CD4-positive, CD25-positive, alpha-beta regulatory T cell (primary cell): ENCODE results near the gene SUSD4. TPM values are rescaled to one million over a fixed set of nuclear protein-coding genes. Genes with fewer than 3 reads are reported as not detected.

ENCODE experiments used
- ATAC-seq, 2 donors: fragments of 150-1000 bp; cut with Tn5 transposase; one replicate each; pipeline ENCODE4 v1.10.0; 2021; ENCODE audit warnings: low read depth in 2 of 2, moderate number of reproducible peaks in 2 of 2, moderate library complexity in 1 of 2
- DNase-seq, 3 donors: peaks; one replicate each; pipeline versions ENCODE4 v3.0.0 to v3.0.0-alpha.2; 2012 to 2022; ENCODE audit warnings: mixed read lengths in 1 of 3
- H3K27ac ChIP-seq: one replicate; pipeline ENCODE4 v1.7.0; 2013; ENCODE audit warnings: mild to moderate bottlenecking, low read length; ENCODE audit not compliant: insufficient read depth, poor library complexity, severe bottlenecking
- H3K27me3 ChIP-seq: one replicate; pipeline ENCODE4 v1.7.0; 2013; ENCODE audit warnings: low read length; ENCODE audit not compliant: control insufficient read depth, insufficient read depth
- H3K36me3 ChIP-seq: one replicate; pipeline ENCODE4 v1.7.0; 2013; ENCODE audit warnings: mild to moderate bottlenecking, low read length, moderate library complexity; ENCODE audit not compliant: control insufficient read depth, insufficient read depth
- H3K4me1 ChIP-seq: 2 replicates; pipeline ENCODE4 v1.7.0; 2013; ENCODE audit warnings: mild to moderate bottlenecking, low read length; ENCODE audit not compliant: insufficient read depth, control insufficient read depth, poor library complexity, severe bottlenecking
- H3K4me3 ChIP-seq: one replicate; pipeline ENCODE4 v1.7.0; 2013; ENCODE audit warnings: low read depth, mild to moderate bottlenecking, low read length, moderate library complexity
- H3K9me3 ChIP-seq, 2 experiments: 1 replicate in 1 of 2; 2 replicates in 1 of 2; pipeline ENCODE4 v1.7.0; 2013; ENCODE audit warnings: low read length in 2 of 2, mild to moderate bottlenecking in 1 of 2, moderate library complexity in 1 of 2; ENCODE audit not compliant: control insufficient read depth in 2 of 2
- H3K27ac Mint-ChIP-seq, 3 donors: one replicate each; pipeline ENCODE4 v1.8.0; 2020 to 2022; ENCODE audit warnings: mild to moderate bottlenecking in 3 of 3, mixed read lengths in 3 of 3, moderate library complexity in 2 of 3
- H3K27me3 Mint-ChIP-seq: one replicate; pipeline ENCODE4 v1.8.0; 2022; ENCODE audit warnings: mild to moderate bottlenecking, mixed read lengths
- H3K36me3 Mint-ChIP-seq: one replicate; pipeline ENCODE4 v1.8.0; 2020; ENCODE audit warnings: mixed read lengths
- H3K4me1 Mint-ChIP-seq, 4 donors: one replicate each; pipeline ENCODE4 v1.8.0; 2020 to 2022; ENCODE audit warnings: mixed read lengths in 4 of 4, mild to moderate bottlenecking in 1 of 4
- H3K4me3 Mint-ChIP-seq, 4 donors: one replicate each; pipeline ENCODE4 v1.8.0; 2020 to 2022; ENCODE audit warnings: mild to moderate bottlenecking in 4 of 4, mixed read lengths in 4 of 4, moderate library complexity in 3 of 4
- H3K9me3 Mint-ChIP-seq, 7 donors: one replicate each; pipeline ENCODE4 v1.8.0; 2020 to 2022; ENCODE audit warnings: mixed read lengths in 7 of 7, mild to moderate bottlenecking in 3 of 7, moderate library complexity in 2 of 7
- polyA plus RNA-seq, 4 donors: library from polyadenylated mRNA; unstranded; fragments of 300-500 nt; fragmentation: Illumina TruSeq; gene quantifications; one replicate each; pipeline ENCODE4 v1.2.3, GENCODE V29; 2021
- total RNA-seq: library from RNA; stranded (reverse); gene quantifications from one replicate; pipeline ENCODE4 v1.2.3, GENCODE V29; 2022

Gene SUSD4
- total and polyA plus RNA-seq, 5 donors from 2014 or later, result 2.4 to 6.5 (median 5.0) TPM

GRCh38 chr1:223386013-223386412, 22.0 kb upstream of the SUSD4 start:
- H3K9me3 Mint-ChIP-seq, result peaks cover 0 to 4% (median 0%) of the 10 kb centered on the region in 7 donors
- Histone ChIP-seq H3K27ac (no peak overlapping the region), H3K4me3 (no peak overlapping the region), H3K4me1 (no peaks in the 10 kb centered on the region), H3K27me3 (no peaks in the 10 kb centered on the region), H3K9me3 (no peaks in the 10 kb centered on the region), H3K36me3 (no peaks in the 10 kb centered on the region)
- H3K27ac Mint-ChIP-seq, result no peak overlapping the region
- ATAC-seq (no peak), DNase-seq (no peak)
- peaks cover 0 to 3% (median 0%) of the 10 kb centered on the region in 4 donors for H3K4me1 Mint-ChIP-seq
- peaks cover 15% of the 10 kb centered on the region for H3K27me3 Mint-ChIP-seq
- H3K36me3 Mint-ChIP-seq, result no peaks in the 10 kb centered on the region
- H3K4me3 Mint-ChIP-seq, result no peak overlapping the region

DNA sequence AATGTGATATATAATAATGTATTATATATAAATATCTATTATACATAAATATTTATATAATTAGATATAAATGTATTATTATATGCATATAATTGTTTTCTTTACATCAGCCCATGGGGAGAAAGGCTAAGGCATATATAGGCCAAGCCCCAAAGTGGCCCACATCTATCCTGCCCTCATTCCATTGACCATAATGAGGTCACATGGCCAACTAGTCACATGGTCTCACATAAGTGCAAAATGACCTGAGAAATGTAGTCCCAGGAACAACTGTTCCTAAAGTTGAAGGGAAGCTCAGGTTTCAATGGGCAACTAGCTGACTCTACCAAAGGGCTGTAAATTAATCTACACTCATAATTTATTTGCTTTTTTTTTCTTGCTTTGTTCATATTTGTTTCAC, 14.8 kb upstream of the SUSD4 start:
- ATAC-seq, result no peak
- Histone ChIP-seq H3K4me1 (no peaks in the 10 kb centered on the region), H3K27ac (no peak overlapping the region), H3K36me3 (no peaks in the 10 kb centered on the region), H3K9me3 (peaks cover 0 to 8% of the 10 kb centered on the region in 2 experiments), H3K27me3 (peaks cover 3% of the 10 kb centered on the region), H3K4me3 (no peak overlapping the region)
- Mint-ChIP-seq H3K27me3 (peaks cover 7% of the 10 kb centered on the region), H3K9me3 (peaks cover 0 to 8% (median 3%) of the 10 kb centered on the region in 7 donors), H3K27ac (no peak overlapping the region), H3K4me1 (no peaks in the 10 kb centered on the region), H3K4me3 (no peak overlapping the region), H3K36me3 (no peaks in the 10 kb centered on the region)
- no peak for DNase-seq

DNA sequence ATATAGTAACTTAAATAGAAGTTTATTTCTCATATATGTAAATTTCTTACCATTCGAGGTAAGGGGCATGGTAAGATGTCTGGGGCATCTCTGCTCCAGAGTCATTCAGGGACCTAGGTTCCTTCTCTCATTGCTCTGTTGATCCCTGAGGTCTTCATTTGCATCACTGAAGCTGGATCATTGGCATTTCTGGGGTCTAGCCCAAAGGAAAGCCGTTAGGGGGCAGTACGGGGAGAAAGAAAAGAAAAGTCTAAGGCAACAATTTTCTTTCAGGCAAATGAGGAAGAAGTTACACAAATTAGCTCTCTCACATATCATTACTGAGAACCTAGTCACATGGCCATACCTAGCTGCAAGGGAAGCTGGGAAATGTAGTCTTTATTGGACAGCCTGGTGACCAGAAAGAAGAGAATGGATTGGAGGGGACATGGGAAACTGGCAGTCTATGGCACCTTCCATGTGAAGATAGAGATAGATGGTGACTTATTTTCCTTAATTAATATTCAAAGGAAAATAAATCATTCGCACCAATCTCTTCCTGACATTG, 10.2 kb upstream of the SUSD4 start:
- peaks cover 0 to 8% of the 10 kb centered on the region in 2 experiments for H3K9me3 ChIP-seq
- ATAC-seq (no peak), DNase-seq (no peak)
- Mint-ChIP-seq H3K9me3 (peaks cover 0 to 9% (median 4%) of the 10 kb centered on the region in 7 donors), H3K36me3 (no peaks in the 10 kb centered on the region), H3K27me3 (peaks cover 11% of the 10 kb centered on the region), H3K4me1 (no peaks in the 10 kb centered on the region), H3K27ac (no peak overlapping the region), H3K4me3 (no peak overlapping the region)
- H3K36me3 ChIP-seq, result no peaks in the 10 kb centered on the region
- no peak overlapping the region for H3K27ac ChIP-seq
- H3K27me3 ChIP-seq, result peaks cover 3% of the 10 kb centered on the region
- H3K4me1 ChIP-seq, result no peaks in the 10 kb centered on the region
- no peak overlapping the region for H3K4me3 ChIP-seq

DNA sequence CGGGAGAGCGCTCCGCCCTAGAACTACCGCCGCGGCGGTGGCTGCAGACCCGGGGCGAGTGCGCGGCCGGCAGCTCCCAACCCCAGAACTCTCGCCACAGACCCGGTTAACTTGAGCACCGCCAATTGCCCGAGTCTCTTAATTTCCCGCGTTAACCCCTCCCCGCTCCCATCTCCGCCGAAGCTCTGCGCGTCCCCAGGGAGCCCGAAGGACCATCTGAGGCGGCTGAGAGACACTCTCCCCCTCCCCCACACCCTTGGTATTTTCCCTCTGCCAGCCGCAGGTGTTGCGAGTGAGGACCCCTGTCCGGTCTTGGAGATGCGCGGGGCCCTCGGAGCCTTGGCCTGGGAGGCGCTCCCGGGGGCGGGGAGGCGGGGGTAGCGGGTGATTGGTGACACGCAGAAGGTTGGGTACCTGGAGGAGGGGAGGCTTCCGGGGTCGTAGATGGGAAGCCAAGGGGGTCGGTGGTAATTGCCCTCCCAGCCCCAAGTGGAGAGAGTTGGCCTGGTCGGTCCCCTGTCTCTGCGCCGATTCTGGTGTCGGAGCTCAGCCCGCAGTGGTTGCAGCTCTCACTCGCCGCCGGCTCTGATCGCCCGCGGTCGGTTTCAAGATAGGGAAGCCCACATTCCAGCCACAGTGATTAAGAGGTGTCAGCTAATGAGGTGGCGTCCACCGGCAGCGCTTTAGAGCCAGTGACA, 858 bp upstream of the SUSD4 start:
- ATAC-seq, result no peak

DNA sequence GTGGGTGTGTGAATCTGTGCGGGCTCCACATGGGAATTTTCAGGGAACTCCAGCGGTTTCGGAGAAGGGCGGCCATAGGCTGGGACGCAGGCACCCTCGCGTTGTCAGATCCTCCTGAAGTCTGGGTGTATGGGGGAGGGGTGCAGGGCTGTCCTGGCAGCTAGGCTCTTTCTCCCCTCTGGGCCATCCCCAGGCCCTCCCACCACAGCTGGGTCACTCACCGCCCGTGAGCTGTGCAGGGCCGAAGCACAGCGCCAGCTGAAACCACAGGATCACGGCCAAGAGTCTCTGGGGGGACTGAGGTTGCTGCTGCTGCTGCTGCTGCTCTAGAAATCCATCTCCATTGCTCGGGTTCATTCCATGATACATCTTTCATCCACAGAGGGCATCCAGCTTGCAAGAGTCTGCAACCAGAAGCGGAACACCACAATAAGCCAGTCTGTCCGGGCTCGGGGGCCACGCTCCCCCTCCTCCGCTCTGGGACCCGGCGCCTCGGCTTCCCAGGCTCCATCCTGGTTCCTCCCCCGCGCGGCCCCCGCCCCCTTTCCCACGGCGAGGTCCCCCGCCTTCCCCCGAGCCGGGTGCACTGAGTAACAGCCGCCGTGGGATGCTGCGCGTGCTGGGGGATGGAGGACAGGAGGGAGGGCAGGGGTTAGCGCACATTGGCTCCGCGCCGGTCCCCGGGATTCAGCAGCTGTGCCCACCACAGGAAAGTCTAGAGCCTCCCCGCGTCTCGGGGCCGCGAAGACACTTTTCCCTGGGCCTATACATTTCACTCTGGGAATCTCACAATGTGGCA, 720 bp downstream of the SUSD4 start:
- peak overlapping the region in 1 of 3 donors; percentile 4 for H3K27ac Mint-ChIP-seq
- peaks cover 38% of the 10 kb centered on the region for H3K27me3 Mint-ChIP-seq
- DNase-seq (peak; percentile 3 to 9 (median 6)), ATAC-seq (no peak)
- H3K36me3 ChIP-seq, result no peaks in the 10 kb centered on the region
- H3K36me3 Mint-ChIP-seq, result no peaks in the 10 kb centered on the region
- peak overlapping the region; percentile 37 for H3K4me3 ChIP-seq
- H3K9me3 ChIP-seq, result no peaks in the 10 kb centered on the region
- H3K4me1 ChIP-seq, result peaks cover 16% of the 10 kb centered on the region
- peaks cover 9% of the 10 kb centered on the region for H3K27me3 ChIP-seq
- H3K4me3 Mint-ChIP-seq, result peak overlapping the region; percentile 86 to 93 (median 90)
- H3K4me1 Mint-ChIP-seq, result peaks cover 0 to 24% (median 11%) of the 10 kb centered on the region in 4 donors
- H3K9me3 Mint-ChIP-seq, result peaks cover 0 to 2% (median 0%) of the 10 kb centered on the region in 7 donors
- H3K27ac ChIP-seq, result no peak overlapping the region

More for the DNA sequence above, 858 bp upstream of the SUSD4 start:
- H3K27ac Mint-ChIP-seq, result peak overlapping the region in 2 of 3 donors; percentile 35 to 42
- Histone ChIP-seq H3K4me1 (peaks cover 16% of the 10 kb centered on the region), H3K27ac (peak overlapping the region; percentile 23), H3K27me3 (peaks cover 8% of the 10 kb centered on the region), H3K9me3 (no peaks in the 10 kb centered on the region), H3K36me3 (no peaks in the 10 kb centered on the region), H3K4me3 (no peak overlapping the region)
- peaks cover 34% of the 10 kb centered on the region for H3K27me3 Mint-ChIP-seq
- H3K4me1 Mint-ChIP-seq, result peaks cover 0 to 24% (median 11%) of the 10 kb centered on the region in 4 donors
- peak overlapping the region; percentile 69 to 91 (median 84) for H3K4me3 Mint-ChIP-seq
- peak in 2 of 3 donors; percentile 4 to 5 for DNase-seq
- peaks cover 0 to 2% (median 0%) of the 10 kb centered on the region in 7 donors for H3K9me3 Mint-ChIP-seq
- H3K36me3 Mint-ChIP-seq, result no peaks in the 10 kb centered on the region

- Histone ChIP-seq H3K4me1 (peaks cover 11% of the 10 kb centered on the region), H3K27ac (no peak overlapping the region), H3K27me3 (peaks cover 6% of the 10 kb centered on the region), H3K4me3 (no peak overlapping the region), H3K9me3 (no peaks in the 10 kb centered on the region), H3K36me3 (no peaks in the 10 kb centered on the region)
- H3K9me3 Mint-ChIP-seq, result peaks cover 0 to 2% (median 0%) of the 10 kb centered on the region in 7 donors
- no peak overlapping the region for H3K4me3 Mint-ChIP-seq
- H3K36me3 Mint-ChIP-seq, result no peaks in the 10 kb centered on the region
- no peak overlapping the region for H3K27ac Mint-ChIP-seq
- no peak for ATAC-seq
- peaks cover 39% of the 10 kb centered on the region for H3K27me3 Mint-ChIP-seq
- no peak for DNase-seq
- peaks cover 0 to 18% (median 6%) of the 10 kb centered on the region in 4 donors for H3K4me1 Mint-ChIP-seq
Measured at GRCh38 chr1:223358826-223359225, 5.2 kb downstream of the SUSD4 start.

DNA sequence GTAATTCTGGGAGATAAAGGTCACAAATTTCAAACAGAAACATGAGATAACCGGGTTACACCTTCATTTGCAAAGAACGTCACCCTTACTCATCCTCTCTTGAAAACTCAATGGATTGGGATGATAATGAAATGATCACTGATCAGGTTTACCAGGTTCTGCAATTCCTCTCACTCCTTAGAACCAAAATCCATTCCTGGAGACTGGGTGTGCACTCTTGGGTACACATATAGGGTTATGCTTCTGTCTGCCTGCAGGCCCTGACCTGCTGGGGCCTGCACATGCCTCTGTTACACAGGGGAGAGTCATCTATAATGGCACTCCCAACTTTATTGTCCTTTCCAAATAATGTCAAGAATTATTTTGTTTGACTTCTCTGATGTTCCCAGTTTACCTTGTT, 8.3 kb downstream of the SUSD4 start:
- peaks cover 0 to 2% (median 0%) of the 10 kb centered on the region in 4 donors for H3K4me1 Mint-ChIP-seq
- H3K4me3 Mint-ChIP-seq, result no peak overlapping the region
- DNase-seq (no peak), ATAC-seq (no peak)
- H3K36me3 Mint-ChIP-seq, result no peaks in the 10 kb centered on the region
- Histone ChIP-seq H3K36me3 (no peaks in the 10 kb centered on the region), H3K4me3 (no peak overlapping the region), H3K9me3 (no peaks in the 10 kb centered on the region), H3K27ac (no peak overlapping the region), H3K27me3 (peaks cover 2% of the 10 kb centered on the region), H3K4me1 (no peaks in the 10 kb centered on the region)
- H3K9me3 Mint-ChIP-seq, result no peaks in the 10 kb centered on the region
- H3K27me3 Mint-ChIP-seq, result peaks cover 22% of the 10 kb centered on the region
- no peak overlapping the region for H3K27ac Mint-ChIP-seq
